Activated CD4-positive, alpha-beta T cell treated with anti-CD3 and anti-CD28 coated beads for 36 hours (primary cell): ENCODE measurements around the gene KCNQ4. TPM values are rescaled to one million over a fixed set of nuclear protein-coding genes. Genes with fewer than 3 reads are reported as not detected.
A peak's percentile ranks its signal among the peaks of the same experiment; 100 is the strongest.

ENCODE experiments used
- ATAC-seq: fragments of 200-7000 bp; cut with Tn5 transposase; one replicate; pipeline ENCODE4 v1.10.0; 2021; ENCODE audit warnings: mild to moderate bottlenecking, moderate library complexity
- CTCF ChIA-PET: fragments of 350-600 bp; sonication (Branson Sonifier 250); formaldehyde crosslinking; loops from one replicate; lab custom pipeline; 2021; ENCODE audit warnings: antibody characterized with exemption; lab: Charles Lee
- POLR2A ChIA-PET: fragments of 350-600 bp; sonication (Branson Sonifier 250); formaldehyde crosslinking; loops from one replicate; lab custom pipeline; 2021; ENCODE audit warnings: antibody characterized with exemption, inconsistent platforms; lab: Charles Lee
- DNase-seq: peaks from one replicate; pipeline ENCODE4 v3.0.0-alpha.2; 2020
- H3K27ac Mint-ChIP-seq: one replicate; pipeline ENCODE4 v1.8.0; 2021; ENCODE audit warnings: mixed read lengths
- H3K27me3 Mint-ChIP-seq: one replicate; pipeline ENCODE4 v1.8.0; 2021; ENCODE audit warnings: mixed read lengths
- H3K36me3 Mint-ChIP-seq: one replicate; pipeline ENCODE4 v1.8.0; 2021; ENCODE audit warnings: low read depth, mixed read lengths
- H3K4me1 Mint-ChIP-seq: one replicate; pipeline ENCODE4 v1.8.0; 2021; ENCODE audit warnings: mixed read lengths
- H3K4me3 Mint-ChIP-seq: one replicate; pipeline ENCODE4 v1.8.0; 2021; ENCODE audit warnings: mild to moderate bottlenecking, moderate library complexity, mixed read lengths
- H3K9me3 Mint-ChIP-seq: one replicate; pipeline ENCODE4 v1.8.0; 2021; ENCODE audit warnings: low read depth, mixed read lengths
- intact Hi-C, 2 experiments: fragments of 100-400 bp; cut with DNase I in 1 of 2; cut with micrococcal nuclease in 1 of 2; formaldehyde crosslinking; loops; one replicate each; pipeline versions ENCODE4 v1.14.2 to v1.15.1; 2022 to 2024; cut with DNase I, micrococcal nuclease
- total RNA-seq, 2 experiments: library from RNA; stranded (reverse); gene quantifications; one replicate each; pipeline ENCODE4 v1.2.3, GENCODE V29; 2021

KCNQ4 gene
- under 1 TPM; 0.43 to 0.58 TPM for total RNA-seq

DNA sequence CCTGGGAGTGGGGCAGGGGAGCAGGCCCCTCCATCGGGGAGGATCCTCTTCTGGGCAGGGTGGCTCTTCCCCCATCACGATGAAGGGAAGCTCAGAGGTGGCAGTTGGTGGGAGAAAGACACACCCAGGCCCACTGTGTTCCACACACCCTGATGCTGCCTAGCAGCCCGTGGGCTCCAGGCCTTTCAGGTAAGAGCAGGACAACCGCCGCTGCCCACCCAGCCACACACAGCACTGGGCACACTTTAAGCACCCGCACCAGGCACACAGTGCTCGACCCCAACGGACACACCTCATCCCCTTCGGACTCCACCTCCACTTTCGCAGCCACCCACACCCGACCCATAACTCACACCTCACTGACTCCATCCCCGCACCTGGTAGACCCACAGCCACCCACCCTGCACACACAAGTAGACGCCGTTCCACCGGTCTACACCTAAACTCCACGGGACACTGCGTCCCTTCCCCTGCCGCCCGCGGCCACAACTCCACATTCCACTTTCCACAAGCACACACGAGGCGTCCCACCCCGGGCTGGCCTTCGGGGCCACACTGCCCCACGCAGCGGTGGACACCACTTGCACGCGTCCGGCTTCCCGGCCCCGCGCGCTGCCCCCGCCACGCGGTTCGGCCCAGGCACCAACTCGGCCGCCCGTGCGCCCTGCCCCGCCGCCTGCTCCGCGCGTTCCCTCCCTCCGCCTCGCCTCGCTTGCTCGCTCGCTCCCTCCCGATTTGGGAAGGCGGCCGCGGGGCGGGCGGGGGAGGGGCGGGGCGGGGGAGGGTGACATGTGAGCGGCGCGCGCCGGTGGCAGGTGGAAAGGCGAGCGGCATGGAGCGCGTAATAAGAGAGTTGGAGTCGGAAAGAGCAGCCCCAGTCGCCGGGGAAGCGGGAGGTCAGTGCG lies at the start of gene KCNQ4:
Gene KCNQ4 (plus strand): TSS at position 787 of the 905 bp plus-strand sequence. CDS start 307 bp downstream, outside the sequence.
- DNase-seq (peak; percentile 48), ATAC-seq (peak; percentile 56)
- Mint-ChIP-seq H3K27ac (no peak within 1 kb of the TSS), H3K9me3 (no peaks in the 10 kb centered on the region), H3K27me3 (peaks cover 26% of the 10 kb centered on the region), H3K36me3 (peaks cover 5% of the 10 kb centered on the region), H3K4me3 (peak within 1 kb of the TSS; percentile 64), H3K4me1 (peaks cover 6% of the 10 kb centered on the region)
- ChIA-PET POLR2A (no interaction called here), CTCF (interaction anchor here (0.8 to 1.0 kb wide), 2 partner anchors 49 to 62 kb away, joined by 4 to 5 read pairs; no protein-coding TSS in a partner anchor)
- intact Hi-C loops: loop anchor here in 1 of 2 experiments (10.0 kb wide), 1 partner anchor 172 kb away; no protein-coding TSS in a partner anchor

DNA sequence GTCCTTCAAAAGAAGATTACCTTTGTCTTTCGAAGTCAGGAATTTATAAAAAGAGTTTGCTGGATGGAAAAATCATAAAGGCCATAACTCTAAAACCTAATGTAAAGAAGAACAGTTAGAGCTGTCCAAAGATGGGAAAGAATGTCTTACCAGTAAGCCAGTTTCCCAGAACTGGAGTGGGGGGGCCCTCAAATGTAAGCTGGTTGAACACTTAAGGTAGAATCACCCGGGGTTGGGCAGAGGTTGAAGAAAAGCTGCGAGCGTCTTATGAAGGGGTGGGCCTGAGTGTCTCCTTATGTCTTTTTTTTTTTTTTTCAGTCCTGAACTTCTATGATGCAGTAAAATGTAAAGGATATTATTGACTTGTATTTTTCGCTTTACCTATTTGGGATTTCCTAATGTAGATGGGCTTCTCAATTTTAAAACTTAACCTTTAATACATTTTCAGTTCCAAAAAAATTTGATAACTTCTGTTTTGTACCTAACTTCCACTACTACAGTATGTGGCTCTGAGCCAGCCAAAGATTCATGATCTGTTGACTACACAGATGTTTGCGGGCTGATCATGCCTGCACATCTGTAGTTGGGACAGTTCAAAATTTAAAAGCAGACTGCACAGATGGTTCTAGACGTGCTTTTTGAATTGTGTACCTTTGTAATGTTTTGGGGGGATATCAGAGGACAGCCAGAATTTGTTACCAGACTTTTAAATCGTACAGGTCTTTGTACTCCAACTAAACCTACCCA lies 48.5 kb upstream of the KCNQ4 start:
- no peak for DNase-seq
- Mint-ChIP-seq H3K36me3 (peaks cover 21% of the 10 kb centered on the region), H3K27ac (no peak overlapping the region), H3K9me3 (no peaks in the 10 kb centered on the region), H3K4me3 (no peak overlapping the region), H3K4me1 (peaks cover 32% of the 10 kb centered on the region), H3K27me3 (no peaks in the 10 kb centered on the region)
- intact Hi-C loops: no loop called here
- CTCF ChIA-PET: no interaction called here
- no peak for ATAC-seq
- POLR2A ChIA-PET: no interaction called here

GRCh38 chr1:40736085-40736531 lies 47.5 kb upstream of the KCNQ4 start:
- Mint-ChIP-seq H3K27me3 (no peaks in the 10 kb centered on the region), H3K27ac (no peak overlapping the region), H3K4me3 (no peak overlapping the region), H3K36me3 (peaks cover 24% of the 10 kb centered on the region), H3K4me1 (peaks cover 31% of the 10 kb centered on the region), H3K9me3 (no peaks in the 10 kb centered on the region)
- ChIA-PET POLR2A (no interaction called here), CTCF (no interaction called here)
- ATAC-seq (no peak), DNase-seq (no peak)
- intact Hi-C loops: no loop called here

DNA sequence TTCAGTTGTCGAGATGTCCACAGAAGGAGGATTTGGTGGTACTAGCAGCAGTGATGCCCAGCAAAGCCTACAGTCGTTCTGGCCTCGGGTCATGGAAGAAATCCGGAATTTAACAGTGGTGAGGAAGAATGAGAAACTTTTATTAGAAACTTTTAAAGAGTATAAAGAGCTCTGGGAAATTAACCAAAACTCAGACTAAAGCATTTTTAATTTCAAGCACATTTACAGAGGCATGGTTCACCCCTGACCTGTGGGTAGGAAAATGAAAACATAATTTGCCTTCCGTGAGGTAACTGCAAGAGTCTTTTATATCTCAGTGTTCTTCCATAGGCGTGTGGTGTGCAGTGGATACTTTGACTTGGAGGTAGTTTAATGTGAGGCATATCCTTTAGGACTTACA lies 44.8 kb upstream of the KCNQ4 start:
- DNase-seq (no peak), ATAC-seq (no peak)
- H3K27me3 Mint-ChIP-seq: no peaks in the 10 kb centered on the region
- H3K4me3 Mint-ChIP-seq: no peak overlapping the region
- no peaks in the 10 kb centered on the region for H3K9me3 Mint-ChIP-seq
- ChIA-PET POLR2A (no interaction called here), CTCF (interaction anchor here (0.6 to 1.7 kb wide), 2 partner anchors 9 to 240 kb away, joined by 3 to 6 read pairs; no protein-coding TSS in a partner anchor)
- H3K36me3 Mint-ChIP-seq: peaks cover 42% of the 10 kb centered on the region
- intact Hi-C loops: no loop called here
- H3K27ac Mint-ChIP-seq: no peak overlapping the region
- H3K4me1 Mint-ChIP-seq: peaks cover 45% of the 10 kb centered on the region

DNA sequence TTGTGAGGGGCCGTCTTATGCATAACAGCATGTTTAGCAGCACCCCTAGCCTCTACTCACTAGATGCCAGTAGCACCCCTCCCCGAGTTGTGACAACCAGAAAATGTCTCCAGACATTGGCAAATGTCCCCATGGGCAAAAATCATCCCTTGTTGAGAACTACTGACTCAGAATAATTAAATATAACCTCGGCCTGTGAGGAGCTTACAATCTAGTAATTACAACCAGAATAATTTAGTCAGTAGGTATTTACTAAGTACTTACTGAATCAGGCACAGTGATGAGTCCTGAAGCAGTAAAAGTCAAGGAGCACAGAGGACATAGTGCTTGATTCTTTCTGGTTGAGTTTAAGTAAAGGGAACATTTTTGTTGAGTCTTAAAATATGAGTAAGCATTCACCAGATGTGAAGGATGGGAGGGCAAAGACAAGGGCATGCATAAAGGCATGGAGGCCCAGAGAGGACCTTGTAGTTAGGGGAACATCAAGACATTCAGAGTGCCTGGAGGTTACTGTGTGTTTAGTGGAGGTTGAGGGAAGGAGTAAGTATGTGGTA lies 44.1 kb upstream of the KCNQ4 start:
- intact Hi-C loops: no loop called here
- H3K27me3 Mint-ChIP-seq: no peaks in the 10 kb centered on the region
- H3K36me3 Mint-ChIP-seq: peaks cover 46% of the 10 kb centered on the region
- peaks cover 46% of the 10 kb centered on the region for H3K4me1 Mint-ChIP-seq
- ATAC-seq (no peak), DNase-seq (no peak)
- peak overlapping the region; percentile 15 for H3K27ac Mint-ChIP-seq
- H3K9me3 Mint-ChIP-seq: no peaks in the 10 kb centered on the region
- no peak overlapping the region for H3K4me3 Mint-ChIP-seq
- CTCF ChIA-PET: interaction anchor here (0.6 to 1.7 kb wide), 3 partner anchors 10 to 239 kb away, joined by 3 to 6 read pairs (median 4); no protein-coding TSS in a partner anchor
- POLR2A ChIA-PET: no interaction called here

GRCh38 chr1:40740039-40740996 lies 43.3 kb upstream of the KCNQ4 start:
- H3K4me1 Mint-ChIP-seq: peaks cover 51% of the 10 kb centered on the region
- H3K4me3 Mint-ChIP-seq: no peak overlapping the region
- H3K27ac Mint-ChIP-seq: no peak overlapping the region
- ATAC-seq (no peak), DNase-seq (no peak)
- ChIA-PET CTCF (interaction anchor here (0.6 kb wide), 1 partner anchor 14 kb away, joined by 4 read pairs; no protein-coding TSS in a partner anchor), POLR2A (no interaction called here)
- intact Hi-C loops: no loop called here
- H3K27me3 Mint-ChIP-seq: no peaks in the 10 kb centered on the region
- peaks cover 53% of the 10 kb centered on the region for H3K36me3 Mint-ChIP-seq
- no peaks in the 10 kb centered on the region for H3K9me3 Mint-ChIP-seq

DNA sequence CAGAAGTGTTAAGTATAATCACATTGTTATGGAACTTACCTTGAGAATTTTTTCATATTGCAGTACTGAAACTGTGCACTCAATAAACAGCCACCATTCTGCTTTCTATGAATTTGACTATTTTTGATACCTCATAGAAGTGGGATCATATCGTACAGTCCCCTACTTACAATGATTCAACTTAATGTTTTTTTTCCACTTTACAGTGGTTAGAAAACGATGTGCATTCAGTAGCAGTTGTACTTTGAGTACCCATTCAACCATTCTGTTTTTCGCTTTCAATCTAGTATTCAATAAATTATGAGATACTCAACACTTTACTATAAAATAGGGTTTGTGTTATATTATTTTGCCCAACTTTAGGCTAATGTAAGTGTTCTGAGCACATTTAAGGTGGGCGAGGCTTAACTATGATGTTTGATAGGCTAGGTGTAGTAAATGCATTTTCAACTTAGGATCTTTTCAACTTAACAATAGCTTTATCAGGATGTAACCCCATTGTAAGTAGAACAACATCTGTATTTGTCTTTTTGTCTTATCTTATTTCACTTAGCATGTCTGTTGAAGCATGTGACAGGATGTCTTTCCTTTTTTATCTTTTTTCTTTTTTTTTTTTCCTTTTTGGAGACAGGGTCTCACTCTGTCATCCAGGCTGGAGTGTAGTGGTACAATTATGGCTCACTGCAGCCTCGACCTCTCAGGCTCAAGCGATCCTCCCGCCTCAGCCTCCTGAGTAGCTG lies 42.4 kb upstream of the KCNQ4 start:
- Mint-ChIP-seq H3K27ac (peak overlapping the region; percentile 25), H3K27me3 (no peaks in the 10 kb centered on the region), H3K36me3 (peaks cover 59% of the 10 kb centered on the region), H3K4me1 (peaks cover 56% of the 10 kb centered on the region), H3K9me3 (no peaks in the 10 kb centered on the region), H3K4me3 (no peak overlapping the region)
- intact Hi-C loops: no loop called here
- POLR2A ChIA-PET: no interaction called here
- ATAC-seq: peak; percentile 59
- DNase-seq: no peak
- CTCF ChIA-PET: interaction anchor here (0.6 kb wide), 1 partner anchor 161 kb away, joined by 3 read pairs; no protein-coding TSS in a partner anchor

- peaks cover 63% of the 10 kb centered on the region for H3K36me3 Mint-ChIP-seq
- peak overlapping the region; percentile 87 for H3K27ac Mint-ChIP-seq
- peaks cover 62% of the 10 kb centered on the region for H3K4me1 Mint-ChIP-seq
- H3K9me3 Mint-ChIP-seq: no peaks in the 10 kb centered on the region
- no peak overlapping the region for H3K4me3 Mint-ChIP-seq
- ChIA-PET CTCF (interaction anchor here (1.0 kb wide), 1 partner anchor 11 kb away, joined by 5 read pairs; no protein-coding TSS in a partner anchor), POLR2A (no interaction called here)
- ATAC-seq (peak; percentile 93), DNase-seq (peak; percentile 60)
- intact Hi-C loops: loop anchor here (1.0 to 2.0 kb wide), 3 partner anchors 11 to 48 kb away; no protein-coding TSS in a partner anchor
- no peaks in the 10 kb centered on the region for H3K27me3 Mint-ChIP-seq
These were observed 41.1 kb upstream of the KCNQ4 start for GRCh38 chr1:40742363-40743061.

- no peaks in the 10 kb centered on the region for H3K9me3 Mint-ChIP-seq
- peaks cover 68% of the 10 kb centered on the region for H3K36me3 Mint-ChIP-seq
- ChIA-PET CTCF (interaction anchor here (1.0 kb wide), 1 partner anchor 10 kb away, joined by 5 read pairs; no protein-coding TSS in a partner anchor), POLR2A (no interaction called here)
- intact Hi-C loops: loop anchor here in 1 of 2 experiments (2.0 kb wide), 1 partner anchor 49 kb away; no protein-coding TSS in a partner anchor
- no peak overlapping the region for H3K4me3 Mint-ChIP-seq
- H3K27me3 Mint-ChIP-seq: no peaks in the 10 kb centered on the region
- no peak for ATAC-seq
- peaks cover 62% of the 10 kb centered on the region for H3K4me1 Mint-ChIP-seq
- peak overlapping the region; percentile 35 for H3K27ac Mint-ChIP-seq
- DNase-seq: no peak
These were observed 40.1 kb upstream of the KCNQ4 start for GRCh38 chr1:40743452-40743851.
